ENCODE results near the gene KLHL12.
"Not testable (repeated sequence)": the region's sequence is repeated elsewhere in the genome, so short reads cannot be mapped to it uniquely, and the experiment has no call there.

The KLHL12 gene

DNA sequence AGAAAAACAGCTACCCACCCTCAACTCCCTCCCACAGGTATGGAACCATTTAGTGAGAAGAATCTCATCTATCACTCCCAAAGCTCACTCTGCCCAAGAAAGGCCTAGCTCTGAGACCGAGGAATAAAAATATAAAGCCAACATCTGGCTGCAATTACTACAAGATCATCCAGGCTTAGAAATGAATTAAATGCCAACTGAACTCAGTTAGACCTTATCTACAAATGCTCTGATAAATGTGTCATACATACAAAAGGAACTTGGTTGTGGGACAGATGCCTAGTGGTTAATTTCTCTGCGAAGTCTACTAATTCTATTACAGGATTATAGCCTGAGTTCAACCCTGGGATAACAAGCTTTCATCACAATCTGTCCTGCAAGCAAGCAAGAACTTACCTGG, 24.4 kb upstream of the KLHL12 start:
- no peak for DNase-seq (ENCODE audit: low read depth)

DNA sequence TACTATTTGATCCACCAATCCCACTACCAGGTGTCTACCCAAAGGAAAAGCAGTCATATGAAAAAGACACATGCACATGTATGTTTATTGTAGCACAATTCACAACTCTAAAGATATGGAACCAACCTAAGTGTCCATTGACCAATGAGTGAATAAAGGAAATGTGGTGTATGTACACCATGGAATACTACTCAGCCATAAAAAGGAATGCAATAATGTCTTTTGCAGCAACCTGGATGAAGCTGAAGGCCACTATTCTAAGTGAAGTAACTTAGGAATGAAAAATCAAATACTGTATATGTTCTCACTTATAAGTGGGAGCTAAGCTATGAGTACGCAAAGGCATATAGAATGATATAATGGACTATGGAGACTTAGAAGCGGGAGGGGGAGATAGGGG, 18.4 kb upstream of the KLHL12 start:
- DNase-seq (ENCODE audit: low read depth): no peak

DNA sequence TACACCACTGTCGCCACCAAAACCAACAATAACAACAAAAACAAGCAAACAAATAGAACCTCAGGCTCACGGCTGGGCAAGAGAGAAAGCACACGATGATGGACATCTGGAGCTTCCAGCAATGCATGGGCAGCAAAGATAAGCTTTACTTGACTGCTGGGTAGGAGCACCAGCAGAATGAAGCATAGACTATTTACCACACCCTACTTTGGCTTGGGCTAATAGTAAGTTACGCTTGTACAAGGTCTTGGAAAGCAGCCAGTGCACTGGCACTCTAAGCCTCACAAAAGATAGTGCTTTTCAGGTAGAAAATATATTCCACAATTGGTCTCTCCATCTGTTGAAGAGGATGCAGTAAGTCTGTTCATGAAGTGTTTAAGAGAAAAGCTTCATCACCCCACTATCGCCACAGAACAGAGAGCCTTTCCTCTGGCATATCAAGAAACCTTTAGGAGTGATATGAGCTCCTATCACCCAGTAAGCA, 17.4 kb upstream of the KLHL12 start:
- no peak for DNase-seq (ENCODE audit: low read depth)

DNA sequence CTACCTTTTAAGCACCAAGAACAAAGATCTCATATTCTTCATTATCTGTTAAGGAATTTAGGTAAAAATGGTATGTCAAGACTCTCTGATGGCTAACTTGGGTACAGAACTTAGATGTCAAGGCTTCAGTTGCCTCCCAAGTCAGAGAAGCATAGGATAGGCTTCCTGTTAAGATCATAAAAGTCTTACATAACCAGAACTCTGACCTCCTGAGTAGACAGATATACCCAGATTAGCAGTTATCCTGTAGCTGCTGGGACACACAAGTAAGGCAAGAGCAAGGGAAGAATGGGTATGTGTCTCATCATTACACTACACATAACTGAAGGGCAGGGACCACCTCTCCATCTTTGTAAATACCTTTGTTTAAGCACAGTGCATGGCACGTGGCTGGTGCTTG, 15.4 kb upstream of the KLHL12 start:
- no peak for DNase-seq (ENCODE audit: low read depth)

DNA sequence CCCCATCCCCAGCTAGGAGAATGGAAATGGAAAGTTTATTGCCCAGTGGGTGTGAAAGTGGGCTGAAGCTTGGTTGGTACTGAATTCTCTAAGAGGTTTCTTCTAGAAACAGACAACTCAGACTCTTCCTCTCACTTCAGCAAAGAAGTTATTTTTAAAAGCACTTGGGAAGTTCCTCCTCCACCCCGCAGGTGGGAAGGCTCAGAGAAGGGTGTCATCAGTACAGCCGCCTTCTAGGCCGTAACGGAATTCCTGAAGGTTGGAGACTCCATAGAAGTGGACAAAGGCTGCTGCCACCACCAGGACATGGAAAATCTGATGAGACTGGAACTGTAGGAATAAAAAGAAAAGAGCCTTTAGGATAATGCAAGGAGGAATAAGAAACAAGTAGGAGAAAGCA, 14.3 kb upstream of the KLHL12 start:
- DNase-seq (ENCODE audit: low read depth): no peak

DNA sequence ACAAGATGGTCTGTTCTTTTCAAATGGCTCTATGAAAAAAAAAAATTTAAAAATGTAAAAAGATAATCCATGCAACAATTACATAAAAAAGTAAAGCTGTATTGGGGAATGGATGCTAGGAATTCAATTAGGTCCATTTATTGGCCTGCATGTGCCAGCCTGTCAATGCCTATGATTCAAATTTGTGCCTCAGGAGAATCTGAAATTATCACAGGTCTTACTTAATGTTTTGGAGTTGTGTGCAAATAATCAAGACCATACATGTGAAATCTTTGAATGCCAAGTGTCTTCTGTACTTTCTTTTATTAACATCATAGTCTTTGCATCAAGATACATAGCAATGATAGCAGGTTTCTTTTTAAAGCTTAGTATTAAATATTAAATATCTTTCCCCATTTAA, 13.5 kb upstream of the KLHL12 start:
- DNase-seq (ENCODE audit: low read depth): no peak

DNA sequence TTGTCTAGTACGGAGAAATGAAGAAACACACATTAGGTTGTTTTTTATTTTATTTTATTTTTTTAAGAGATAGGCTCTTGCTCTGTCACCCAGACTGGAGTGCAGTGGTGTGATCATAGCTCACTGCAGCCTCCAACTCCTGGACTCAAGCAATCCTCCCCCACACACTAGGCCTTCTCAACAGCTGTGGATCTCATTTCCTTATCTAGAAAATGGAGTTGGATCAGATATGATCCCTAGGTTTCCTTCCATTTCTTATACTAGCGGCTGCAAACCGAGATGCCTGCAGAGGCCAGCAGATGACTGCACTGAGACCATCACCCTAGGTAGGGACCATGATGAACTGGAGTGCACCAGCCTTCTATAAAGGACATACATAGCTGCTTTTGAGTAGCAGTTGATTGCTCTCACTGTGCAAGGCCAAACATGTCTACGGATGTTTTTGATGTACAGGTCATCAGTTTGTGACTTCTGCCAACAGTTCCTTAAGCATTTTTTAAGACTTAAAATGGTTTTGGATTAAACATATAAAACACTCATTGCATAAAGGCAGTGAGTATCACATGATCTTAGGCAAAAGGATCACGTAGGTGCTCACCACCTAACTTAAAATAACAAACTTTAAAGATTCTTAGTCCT, 11.4 kb upstream of the KLHL12 start:
- DNase-seq (ENCODE audit: low read depth): no peak

DNA sequence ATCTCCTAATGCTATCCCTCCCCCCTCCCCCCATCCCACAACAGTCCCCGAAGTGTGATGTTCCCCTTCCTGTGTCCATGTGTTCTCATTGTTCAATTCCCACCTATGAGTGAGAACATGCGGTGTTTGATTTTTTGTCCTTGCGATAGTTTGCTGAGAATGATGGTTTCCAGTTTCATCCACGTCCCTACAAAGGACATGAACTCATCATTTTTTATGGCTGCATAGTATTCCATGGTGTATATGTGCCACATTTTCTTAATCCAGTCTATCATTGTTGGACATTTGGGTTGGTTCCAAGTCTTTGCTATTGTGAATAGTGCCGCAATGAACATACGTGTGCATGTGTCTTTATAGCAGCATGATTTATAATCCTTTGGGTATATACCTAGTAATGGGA, 9.4 kb upstream of the KLHL12 start:
- not testable (repeated sequence) for DNase-seq (ENCODE audit: low read depth)

DNA sequence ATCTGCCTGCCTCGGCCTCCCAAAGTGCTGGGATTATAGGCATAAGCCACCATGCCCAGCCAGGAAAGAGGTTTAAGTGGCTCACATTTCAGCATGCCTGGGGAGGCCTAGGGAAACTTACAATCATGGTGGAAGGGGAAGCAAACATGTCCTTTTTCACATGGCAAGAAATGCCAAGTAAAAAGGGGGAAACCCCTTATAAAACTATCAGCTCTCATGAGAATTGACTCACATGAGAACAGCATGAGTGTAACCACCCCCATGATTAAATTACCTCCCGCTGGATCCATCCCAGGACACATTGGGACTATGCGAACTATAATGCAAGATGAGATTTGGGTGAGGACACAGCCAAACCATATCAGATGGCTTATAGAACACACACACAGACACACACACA, 8.8 kb upstream of the KLHL12 start:
- DNase-seq (ENCODE audit: low read depth): no peak

DNA sequence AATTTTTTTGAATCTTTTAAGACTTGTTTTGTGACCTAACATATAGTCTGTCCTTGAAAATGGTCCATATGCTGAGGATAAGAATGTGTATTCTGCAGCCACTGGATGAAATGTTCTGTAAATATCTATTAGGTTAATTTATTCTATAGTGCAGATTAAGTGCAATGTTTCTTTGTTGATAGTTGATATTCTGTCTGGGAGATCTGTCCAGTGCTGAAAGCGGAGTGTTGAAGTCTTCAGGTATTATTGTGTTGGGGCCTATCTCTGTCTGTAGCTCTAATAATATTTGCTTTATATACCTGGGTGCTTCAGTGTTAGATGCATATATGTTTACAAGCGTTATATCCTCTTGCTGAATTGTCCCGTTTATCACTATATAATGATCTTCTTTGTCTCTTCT, 7.7 kb upstream of the KLHL12 start:
- DNase-seq (ENCODE audit: low read depth): no peak

DNA sequence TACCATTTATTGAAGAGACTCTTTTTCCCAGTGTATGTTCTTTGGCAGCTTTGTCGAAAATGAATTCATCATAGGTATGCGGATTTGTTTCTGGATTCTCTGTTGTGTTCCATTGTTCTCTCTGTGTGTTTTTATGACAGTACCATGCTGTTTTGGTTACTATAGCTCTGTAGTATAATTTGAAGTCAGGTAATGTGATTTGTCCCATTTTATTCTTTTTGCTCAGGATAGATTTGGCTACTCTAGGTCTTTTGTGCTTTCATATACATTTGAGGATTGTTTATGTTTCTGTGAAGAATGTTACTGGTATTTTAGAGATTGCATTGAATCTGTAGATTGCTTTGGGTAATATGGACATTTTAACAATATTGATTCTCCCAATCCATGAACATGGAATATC, 5.4 kb upstream of the KLHL12 start:
- no peak for DNase-seq (ENCODE audit: low read depth)

DNA sequence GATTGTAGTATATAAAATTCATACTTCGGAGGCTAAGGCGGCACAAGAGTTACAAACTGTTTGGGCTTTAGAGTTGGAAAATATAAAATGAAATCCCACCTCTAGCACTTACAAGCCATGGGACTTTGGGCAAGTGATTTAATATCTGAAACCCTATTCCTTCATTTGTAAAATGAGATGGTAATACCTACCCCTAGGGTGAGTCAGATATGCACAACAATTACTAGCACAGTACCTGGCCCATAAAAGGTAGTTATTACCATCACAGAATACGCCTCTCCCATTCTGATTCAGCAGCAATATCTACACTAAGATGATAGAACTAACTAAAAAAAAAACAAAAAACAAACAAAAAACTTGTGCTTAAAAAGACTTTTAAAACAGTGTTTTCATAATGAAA, 3.5 kb downstream of the KLHL12 start:
- DNase-seq (ENCODE audit: low read depth): no peak

DNA sequence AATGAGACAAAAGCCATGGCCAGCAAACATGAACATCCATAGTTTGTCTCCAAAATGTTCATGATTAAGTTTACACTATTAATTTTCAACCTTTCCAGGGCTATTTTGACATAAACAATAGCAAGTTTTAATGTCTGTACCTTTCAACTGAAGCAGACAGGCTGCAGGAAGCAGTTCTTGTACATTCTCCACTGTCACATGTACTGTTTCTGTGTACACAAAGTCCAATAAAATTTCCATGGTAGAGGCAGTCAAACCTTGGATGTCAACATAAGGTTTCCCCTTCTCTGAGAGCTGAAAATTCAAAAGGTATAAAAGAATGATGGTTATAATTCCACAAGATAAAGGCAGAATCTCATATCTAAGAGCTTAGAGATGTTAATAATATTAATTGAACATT, 7.4 kb downstream of the KLHL12 start:
- DNase-seq (ENCODE audit: low read depth): no peak

DNA sequence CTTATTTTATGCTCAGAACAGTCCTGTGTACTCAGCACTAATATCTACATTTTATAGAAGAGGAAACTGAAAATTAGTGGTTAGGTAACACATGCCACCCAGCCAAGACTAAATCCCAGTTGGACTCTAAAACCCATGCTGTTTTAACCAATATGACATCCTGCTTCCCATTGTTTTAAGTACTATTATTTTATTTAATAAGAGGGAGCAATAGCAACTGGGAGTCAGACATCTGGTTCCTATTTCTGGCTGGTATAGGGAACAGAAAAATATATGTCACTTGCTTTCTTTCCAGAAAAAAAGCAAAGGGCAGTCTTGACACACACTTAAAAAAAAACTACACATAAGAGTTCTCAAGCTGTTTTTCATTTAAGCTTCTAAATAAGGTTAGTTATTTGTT, 11.9 kb downstream of the KLHL12 start:
- no peak for DNase-seq (ENCODE audit: low read depth)

DNA sequence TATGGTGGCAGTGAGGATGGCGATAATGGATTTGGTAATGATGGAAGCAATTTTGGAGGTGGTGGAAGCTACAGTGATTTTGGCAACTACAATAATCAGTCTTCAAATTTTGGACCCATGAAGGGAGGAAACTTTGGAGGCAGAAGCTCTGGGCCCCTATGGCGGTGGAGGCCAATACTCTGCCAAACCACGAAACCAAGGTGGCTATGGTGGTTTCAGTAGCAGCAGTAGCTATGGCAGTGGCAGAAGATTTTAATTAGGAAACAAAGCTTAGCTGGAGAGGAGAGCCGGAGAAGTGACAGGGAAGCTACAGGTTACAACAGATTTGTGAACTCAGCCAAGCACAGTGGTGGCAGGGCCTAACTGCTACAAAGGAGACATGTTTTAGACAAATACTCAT, 14.6 kb downstream of the KLHL12 start:
- not testable (repeated sequence) for DNase-seq (ENCODE audit: low read depth)

DNA sequence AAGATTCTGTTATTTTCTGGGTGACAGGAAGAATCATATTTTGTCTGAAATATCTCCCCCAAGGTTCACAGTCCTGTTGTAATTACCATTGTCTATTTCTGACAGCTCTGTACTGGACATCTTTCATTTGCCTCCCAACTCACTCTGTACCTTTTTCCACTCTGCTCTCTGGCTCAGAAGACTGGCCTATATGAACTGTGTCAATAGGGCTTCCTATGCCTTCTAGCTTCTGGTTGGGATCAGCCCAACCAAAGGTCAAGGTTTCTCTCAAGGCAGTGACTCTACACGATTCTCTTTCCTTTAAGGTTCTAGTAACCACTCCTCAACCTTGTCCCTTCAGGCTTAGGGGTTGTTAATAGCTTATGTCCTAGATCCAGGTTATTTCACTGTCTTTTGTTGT, 17.5 kb downstream of the KLHL12 start:
- DNase-seq (ENCODE audit: low read depth): no peak

DNA sequence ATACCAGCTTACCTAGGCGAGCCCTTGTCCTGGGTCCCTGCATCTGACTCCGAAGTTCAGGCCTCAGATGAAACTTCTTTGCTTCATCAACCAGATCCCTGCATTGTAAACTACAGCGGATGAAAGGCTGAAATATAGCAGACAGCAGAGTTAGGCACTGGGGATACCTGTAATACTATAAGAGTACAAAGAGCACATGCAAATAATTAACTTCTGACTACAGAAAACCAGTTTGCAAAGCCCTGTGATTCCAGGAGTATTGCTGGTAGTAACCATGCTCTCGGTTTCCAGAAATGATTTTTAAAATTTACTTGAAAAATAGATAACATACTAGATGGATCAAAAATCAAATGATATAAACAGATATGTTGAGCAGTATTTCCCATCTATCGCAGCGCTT, 18.0 kb downstream of the KLHL12 start:
- DNase-seq (ENCODE audit: low read depth): no peak

DNA sequence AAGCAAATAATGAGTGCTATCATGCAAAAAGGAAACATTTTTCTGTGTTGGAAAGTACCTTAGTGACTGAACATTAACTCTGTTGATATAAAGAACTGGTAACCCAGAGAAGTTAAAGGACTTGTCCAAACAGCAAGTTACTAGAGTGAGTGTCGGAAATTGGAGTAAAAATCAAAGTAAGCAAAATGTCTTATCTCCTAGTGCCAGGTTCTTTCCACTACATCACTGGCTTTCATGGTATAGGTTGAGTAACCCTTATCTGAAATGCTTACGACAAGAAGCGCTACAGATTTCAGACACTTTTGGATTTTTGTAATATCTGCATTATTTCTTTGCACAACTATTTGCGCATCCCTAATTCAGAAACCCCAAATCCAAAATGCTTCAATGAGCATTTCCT, 21.7 kb downstream of the KLHL12 start:
- DNase-seq (ENCODE audit: low read depth): no peak

DNA sequence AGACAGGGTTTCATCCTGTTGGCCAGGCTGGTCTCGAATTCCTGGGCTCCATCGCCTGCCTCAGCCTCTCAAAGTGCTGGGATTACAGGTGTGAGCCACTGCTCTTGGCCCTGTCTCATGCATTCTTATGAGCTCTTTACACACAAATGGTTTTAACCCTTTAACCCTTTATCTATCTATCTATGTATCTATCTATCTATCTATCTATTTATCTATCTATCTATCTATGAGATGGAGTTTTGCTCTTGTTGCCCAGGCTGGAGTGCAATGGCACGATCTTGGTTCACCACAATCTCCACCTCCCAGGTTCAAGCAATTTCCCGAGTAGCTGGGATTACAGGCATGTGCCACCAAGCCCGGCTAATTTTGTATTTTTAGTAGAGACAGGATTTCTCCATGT, 23.2 kb downstream of the KLHL12 start:
- not testable (repeated sequence) for DNase-seq (ENCODE audit: low read depth)

DNA sequence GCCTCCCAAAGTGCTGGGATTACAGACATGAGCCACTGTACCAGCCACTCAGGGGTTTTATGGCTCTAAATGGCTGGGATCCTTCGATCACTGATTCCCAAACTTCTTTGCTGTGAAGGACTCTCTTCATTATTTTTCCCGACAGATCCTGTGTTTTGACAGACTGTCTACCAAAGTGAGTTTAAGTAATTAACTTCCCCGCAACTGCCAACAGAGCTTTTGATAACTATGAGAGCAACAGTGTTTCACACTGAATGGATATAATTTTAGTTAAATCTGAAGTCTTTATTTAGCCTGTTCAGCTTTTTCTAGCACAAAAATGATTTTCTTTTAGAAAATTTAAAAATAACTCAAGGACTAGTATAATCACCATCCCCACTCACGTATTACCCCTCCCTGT, 25.5 kb downstream of the KLHL12 start:
- no peak for DNase-seq (ENCODE audit: low read depth)

DNA sequence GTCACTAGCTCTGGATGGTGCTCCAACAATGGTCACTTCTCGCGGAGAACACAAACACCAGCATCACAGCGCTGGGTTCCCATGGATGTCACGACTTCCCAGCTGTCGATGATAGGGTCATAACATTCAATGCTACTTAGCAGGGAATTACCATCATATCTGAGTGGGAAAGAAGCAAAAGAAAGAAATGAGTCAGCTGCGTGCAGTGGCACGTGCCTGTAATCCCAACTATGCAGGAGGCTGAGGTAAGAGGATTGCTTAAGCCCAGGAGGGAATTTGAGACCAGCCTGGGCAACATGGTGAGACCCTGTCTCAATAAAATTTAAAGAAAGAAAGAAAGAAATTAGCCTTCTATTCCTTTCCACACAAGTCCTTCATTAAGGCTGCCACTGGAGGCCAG, 34.5 kb downstream of the KLHL12 start:
- DNase-seq (ENCODE audit: low read depth): no peak

DNA sequence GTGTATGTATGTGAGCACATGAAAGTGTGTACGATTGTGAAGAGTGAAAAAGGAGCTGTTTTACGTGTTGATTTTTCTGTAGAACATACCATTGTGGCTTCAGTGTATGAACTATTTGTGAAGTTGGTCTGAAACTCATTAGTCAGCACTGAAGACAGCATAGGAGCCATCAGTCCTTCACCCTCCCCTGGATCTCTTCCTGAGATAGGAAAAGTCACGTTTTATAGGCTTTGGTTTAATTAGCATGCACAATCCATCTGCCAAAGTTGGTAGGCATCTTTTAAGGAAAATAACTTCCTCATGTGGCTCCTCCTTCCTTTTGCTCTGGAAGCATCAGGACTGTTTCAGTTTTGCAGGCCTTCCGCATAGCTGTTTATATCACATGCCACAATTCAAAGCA, 36.6 kb downstream of the KLHL12 start:
- no peak for DNase-seq (ENCODE audit: low read depth)

DNA sequence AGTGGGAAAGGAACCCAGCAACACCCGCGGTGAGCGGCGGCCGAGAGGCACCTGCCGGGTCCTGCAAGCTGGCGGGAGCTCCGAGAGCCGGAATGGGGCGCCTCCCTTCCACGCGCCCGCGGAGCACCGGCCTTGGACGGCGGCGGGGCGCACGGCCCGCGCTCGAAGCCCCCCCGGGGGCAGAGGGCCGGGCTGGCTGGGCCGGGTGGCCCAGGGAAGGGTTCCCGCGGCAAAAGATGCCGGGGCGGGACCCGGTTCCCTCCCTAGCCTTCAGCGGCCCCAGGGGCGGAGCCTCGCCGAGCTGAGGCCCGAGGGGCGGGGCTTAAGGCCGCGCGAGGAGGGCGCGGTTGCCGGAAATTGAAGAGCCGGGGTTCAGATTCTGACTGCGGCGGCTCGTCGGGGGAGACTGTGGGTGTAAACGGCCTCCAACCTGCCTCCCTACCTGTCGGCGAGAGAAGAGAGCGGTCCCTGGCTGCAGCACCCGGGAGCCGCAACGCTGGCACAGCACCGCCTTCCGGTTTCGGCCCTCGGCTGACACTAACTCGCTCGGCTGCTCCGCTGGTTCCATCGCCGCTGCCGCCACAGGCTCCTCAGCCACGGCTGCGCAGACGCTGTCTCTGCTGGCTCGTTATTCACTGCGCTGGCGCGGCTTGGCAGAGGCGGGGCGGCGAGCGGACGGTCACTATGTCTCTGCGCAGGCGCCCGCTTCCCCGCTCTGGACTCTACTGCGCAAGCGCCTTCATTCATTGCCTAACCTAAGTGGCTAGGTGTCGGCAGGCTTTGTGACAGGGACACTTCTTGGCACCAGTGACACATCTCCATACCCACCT, 38.3 kb downstream of the KLHL12 start, which contains the start of gene RABIF:
TSS of gene RABIF (minus strand) at position 619 of the 830 bp plus-strand sequence. CDS start at position 568, 51 bp downstream.
- peak; percentile 95 for DNase-seq (ENCODE audit: low read depth)

DNA sequence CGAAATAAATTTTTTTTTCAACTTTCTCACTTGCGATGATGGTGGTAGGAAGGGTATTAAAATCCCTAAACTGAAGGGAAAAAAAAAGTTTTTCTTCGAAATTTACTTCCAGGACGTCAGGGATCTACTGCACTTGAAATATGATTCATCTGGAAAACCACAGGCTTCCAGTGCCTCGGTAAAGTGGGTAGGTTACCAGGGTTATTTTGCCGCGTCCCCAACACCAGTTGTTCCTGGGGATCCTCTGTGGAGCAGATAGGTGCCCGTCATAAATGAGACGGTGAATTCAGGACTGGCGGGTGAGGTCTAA, 38.9 kb downstream of the KLHL12 start:
- no peak for DNase-seq (ENCODE audit: low read depth)
